IPS DF 6.9 (cell line): ENCODE data around the gene ITIH4.

Experiments
- DNase-seq: peaks from one replicate; pipeline ENCODE4 v3.0.0-alpha.2; 2013; ENCODE audit warnings: low read depth, low spot score
- H3K27ac ChIP-seq: one replicate; pipeline ENCODE4 v1.5.1; 2013; ENCODE audit warnings: low read length, control low read depth
- H3K27me3 ChIP-seq: 2 replicates; pipeline ENCODE4 v1.6.1; 2013; ENCODE audit warnings: mild to moderate bottlenecking, low read length; ENCODE audit not compliant: control insufficient read depth, insufficient read depth
- H3K36me3 ChIP-seq: 2 replicates; pipeline ENCODE4 v1.6.1; 2013; ENCODE audit warnings: low read length; ENCODE audit not compliant: control insufficient read depth, insufficient read depth
- H3K4me1 ChIP-seq: 2 replicates; pipeline ENCODE4 v1.6.1; 2013; ENCODE audit warnings: low read length; ENCODE audit not compliant: control insufficient read depth, insufficient read depth
- H3K4me3 ChIP-seq: 2 replicates; pipeline ENCODE4 v1.5.1; 2013; ENCODE audit warnings: mild to moderate bottlenecking, low read length
- H3K9me3 ChIP-seq: 2 replicates; pipeline ENCODE4 v1.6.1; 2013; ENCODE audit warnings: low read length, inconsistent platforms; ENCODE audit not compliant: control insufficient read depth, insufficient read depth
- WGBS: extraction: QIAGEN DNeasy Blood & Tissue Kit; methylation state at CpG from one replicate; pipeline ENCODE4 v1.1.7; 2013; ENCODE audit warnings: mixed read lengths, missing lambda C conversion rate; ENCODE audit not compliant: insufficient read length, insufficient coverage; 5-methylcytosine and 5-hydroxymethylcytosine counted together

The ITIH4 gene

DNA sequence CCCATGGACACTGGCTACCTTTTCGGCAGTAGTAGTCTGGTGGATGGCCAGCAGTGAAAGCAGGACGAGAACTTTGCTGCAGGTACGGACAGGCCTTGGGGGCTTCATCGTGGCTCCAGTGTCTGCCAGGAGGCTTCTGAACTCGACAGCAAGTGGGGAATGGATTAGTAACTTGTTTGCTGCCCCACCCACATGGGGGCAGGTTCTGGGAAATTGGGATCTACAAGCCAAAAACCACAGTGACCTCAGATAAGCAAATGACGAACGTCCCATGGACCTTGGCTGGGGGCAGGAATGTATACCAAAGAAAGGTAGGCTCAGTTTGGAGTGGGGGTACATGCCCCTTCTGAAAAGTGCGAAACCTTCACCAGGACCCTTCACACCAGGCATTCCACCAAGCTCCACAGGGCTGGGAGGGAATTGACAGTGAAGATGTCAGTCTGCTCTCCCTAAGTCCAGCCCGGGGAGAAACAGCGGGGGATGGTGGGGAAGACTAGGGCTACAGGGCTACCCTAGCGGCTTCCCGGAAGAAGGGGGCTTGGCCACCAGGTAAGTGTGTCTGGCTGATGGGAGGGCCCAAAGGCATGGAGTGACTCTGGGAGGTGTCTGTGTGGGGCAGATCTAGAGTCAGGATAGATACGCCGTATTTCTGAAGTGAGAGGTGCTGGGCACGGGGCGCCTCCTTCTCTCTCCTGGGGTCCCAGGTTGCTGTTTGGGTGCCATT is at the start of gene ITIH4:
TSS of gene ITIH4 (minus strand) at position 138 of the 724 bp plus-strand sequence. CDS start at position 108, 30 bp downstream.
- H3K9me3 ChIP-seq: no peaks in the 10 kb centered on the region
- no peak within 1 kb of the TSS for H3K27ac ChIP-seq
- no peak within 1 kb of the TSS for H3K4me3 ChIP-seq
- no peak for DNase-seq
- no peaks in the 10 kb centered on the region for H3K36me3 ChIP-seq
- H3K4me1 ChIP-seq: no peaks in the 10 kb centered on the region
- H3K27me3 ChIP-seq: no peaks in the 10 kb centered on the region
- no CpG with 5 or more reads among the region's 16 CpGs for WGBS

DNA sequence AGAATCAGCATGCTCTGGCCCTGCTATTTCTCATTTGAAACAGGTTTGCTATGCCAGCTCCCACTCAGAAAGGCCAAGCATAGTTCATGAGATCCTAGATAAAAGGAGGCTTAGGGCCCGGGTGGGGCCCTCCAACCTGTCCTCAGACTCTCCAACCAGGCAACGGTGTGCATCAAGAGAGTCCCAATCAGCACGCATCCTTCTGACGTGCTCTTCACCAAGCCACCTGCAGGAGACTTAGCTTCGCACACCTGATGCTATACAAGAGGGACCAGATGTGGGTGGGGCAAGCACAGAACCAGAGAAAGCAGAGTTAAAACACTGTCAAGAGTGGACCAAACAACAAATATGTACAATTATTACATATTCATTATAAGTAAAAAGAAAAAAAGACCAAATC is 49.6 kb upstream of the ITIH4 start:
- H3K4me1 ChIP-seq: peaks cover 2% of the 10 kb centered on the region; the same call in 1 of the 2 replicates
- no peaks in the 10 kb centered on the region for H3K9me3 ChIP-seq
- H3K27ac ChIP-seq: no peak overlapping the region
- H3K4me3 ChIP-seq: no peak overlapping the region
- WGBS: no CpG with 5 or more reads among the region's 5 CpGs
- H3K36me3 ChIP-seq: no peaks in the 10 kb centered on the region
- H3K27me3 ChIP-seq: no peaks in the 10 kb centered on the region
- no peak for DNase-seq

DNA sequence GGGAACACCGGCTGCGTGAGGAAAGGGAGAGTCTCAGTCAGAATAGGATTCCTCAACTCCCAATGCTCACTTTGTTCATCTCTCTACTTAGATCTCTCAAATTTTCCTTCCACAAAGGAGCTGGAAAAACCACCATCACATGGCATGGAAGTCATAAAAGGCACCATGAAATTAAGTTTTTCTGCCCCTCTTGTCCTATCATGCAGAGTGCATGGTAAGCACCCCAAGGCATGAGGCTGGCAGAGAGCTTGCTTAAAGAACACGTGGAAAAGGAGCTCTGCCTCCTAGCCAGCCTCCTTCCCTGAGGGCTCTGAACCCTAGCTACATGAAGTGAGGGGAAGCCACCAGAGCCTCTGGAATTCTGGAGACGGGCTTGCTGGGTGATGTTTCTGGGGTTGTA is 49.1 kb upstream of the ITIH4 start:
- H3K36me3 ChIP-seq: no peaks in the 10 kb centered on the region
- no CpG with 5 or more reads among the region's 4 CpGs for whole genome bisulfite sequencing
- no peaks in the 10 kb centered on the region for H3K9me3 ChIP-seq

DNA sequence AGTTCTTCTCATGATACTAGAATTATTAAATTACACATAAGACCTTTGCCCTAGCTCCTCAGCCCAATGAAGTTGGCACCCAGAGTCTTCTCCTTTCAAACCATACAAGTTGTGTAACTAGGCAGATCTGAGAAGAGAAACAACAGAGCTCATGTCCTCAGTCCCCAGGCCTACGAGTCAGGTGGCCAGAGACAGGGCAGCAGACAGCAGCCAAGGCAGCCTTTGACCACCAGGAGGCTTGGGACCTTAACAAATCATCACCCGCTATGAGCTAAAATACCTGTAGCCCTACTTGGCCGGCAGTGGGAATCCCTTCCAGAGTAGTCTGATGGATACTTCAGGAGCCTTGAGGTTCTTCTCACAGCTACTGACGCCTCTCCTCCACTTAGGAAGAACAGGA is 48.6 kb upstream of the ITIH4 start:
- H3K9me3 ChIP-seq: no peaks in the 10 kb centered on the region
- H3K27me3 ChIP-seq: no peaks in the 10 kb centered on the region
- DNase-seq: no peak
- no peaks in the 10 kb centered on the region for H3K36me3 ChIP-seq
- H3K4me3 ChIP-seq: no peak overlapping the region
- H3K27ac ChIP-seq: no peak overlapping the region
- peaks cover 2% of the 10 kb centered on the region; the same call in 1 of the 2 replicates for H3K4me1 ChIP-seq
- no CpG with 5 or more reads among the region's 4 CpGs for WGBS

More for the DNA sequence above, 49.1 kb upstream of the ITIH4 start:
- Histone ChIP-seq H3K27me3 (no peaks in the 10 kb centered on the region), H3K4me3 (no peak overlapping the region), H3K4me1 (peaks cover 2% of the 10 kb centered on the region; the same call in 1 of the 2 replicates), H3K27ac (no peak overlapping the region)
- no peak for DNase-seq

DNA sequence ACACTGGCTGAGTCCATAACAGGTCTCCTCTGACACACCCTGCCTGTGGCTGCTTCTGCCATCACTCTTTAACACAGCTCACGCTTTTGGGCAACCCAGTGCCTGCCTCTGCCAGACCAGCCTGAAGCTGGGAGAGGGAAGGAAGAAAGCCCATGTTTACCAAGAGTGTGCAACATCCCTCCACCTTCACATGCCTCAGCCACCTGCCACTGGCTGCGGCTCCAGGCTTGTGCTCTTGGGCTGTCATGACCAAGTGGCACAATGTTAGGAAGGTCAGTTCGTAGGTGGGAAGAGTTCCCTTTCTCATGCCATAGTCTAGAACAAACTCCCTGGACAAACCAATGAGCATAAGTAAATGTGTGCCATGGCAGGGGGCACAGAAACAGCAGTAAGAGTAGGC is 46.6 kb upstream of the ITIH4 start:
- no peak for DNase-seq
- no peaks in the 10 kb centered on the region for H3K36me3 ChIP-seq
- H3K9me3 ChIP-seq: no peaks in the 10 kb centered on the region
- no peak overlapping the region for H3K27ac ChIP-seq
- no peak overlapping the region for H3K4me3 ChIP-seq
- WGBS: no CpG with 5 or more reads among the region's 3 CpGs
- peaks cover 2% of the 10 kb centered on the region; the same call in 1 of the 2 replicates for H3K4me1 ChIP-seq
- no peaks in the 10 kb centered on the region for H3K27me3 ChIP-seq

DNA sequence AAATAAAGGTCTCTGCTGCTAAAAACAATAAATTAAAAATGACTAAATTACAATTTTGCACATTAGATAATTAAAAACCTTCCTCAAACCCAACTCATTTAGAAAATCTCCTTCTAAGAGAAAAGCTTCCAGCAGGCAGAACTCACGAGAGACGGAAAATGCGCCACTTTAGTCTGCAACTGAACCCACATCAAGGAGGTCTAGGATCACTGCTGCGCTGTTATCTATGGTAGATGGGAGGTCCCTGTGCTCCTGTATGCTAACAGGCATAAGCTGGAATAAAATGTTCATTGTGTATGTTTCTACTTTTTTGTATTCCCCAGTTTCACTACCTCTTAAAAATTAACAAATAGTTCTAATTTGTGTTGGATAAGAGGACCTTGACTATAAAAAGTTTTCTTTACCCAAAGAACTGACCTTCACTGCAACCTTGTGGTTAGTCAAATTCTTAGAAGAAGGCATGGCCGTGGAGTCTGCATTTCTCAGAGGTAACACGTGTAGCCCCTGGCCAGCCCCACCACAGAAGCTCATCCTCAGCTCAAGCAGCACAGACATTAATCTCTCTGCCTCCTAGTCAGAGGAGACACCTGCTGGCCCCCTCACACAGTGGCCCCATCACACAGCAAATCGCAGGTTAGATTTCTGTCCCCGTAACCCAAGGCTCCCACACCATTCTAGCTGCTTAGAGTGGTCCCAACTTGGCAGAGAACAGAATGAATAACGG is 44.6 kb upstream of the ITIH4 start:
- WGBS: no CpG with 5 or more reads among the region's 9 CpGs
- DNase-seq: no peak

DNA sequence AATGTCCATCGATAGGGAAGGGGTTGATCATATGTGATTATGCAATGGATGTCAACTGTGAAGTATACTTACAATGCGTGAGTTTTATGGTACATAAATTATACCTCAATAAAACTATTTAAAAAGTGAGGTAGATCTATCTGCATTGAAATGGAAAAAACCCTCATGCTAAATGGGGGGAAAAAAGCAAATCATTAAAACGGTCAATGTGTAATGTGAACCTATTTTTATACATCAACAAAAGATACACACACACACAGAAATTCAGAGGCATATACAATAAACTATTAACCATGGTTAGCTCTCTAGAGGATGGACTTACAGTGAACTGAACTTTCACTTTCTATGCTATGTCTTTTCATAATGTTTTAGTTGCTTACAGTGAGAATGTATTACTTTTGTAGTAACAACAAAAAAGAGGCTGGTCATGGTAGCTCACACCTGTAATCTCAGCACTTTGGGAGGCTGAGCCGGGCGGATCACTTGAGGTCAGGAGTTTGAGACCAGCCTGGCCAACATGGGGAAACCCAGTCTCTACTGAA is 43.8 kb upstream of the ITIH4 start:
- no peaks in the 10 kb centered on the region for H3K9me3 ChIP-seq
- H3K4me1 ChIP-seq: peaks cover 2% of the 10 kb centered on the region; the same call in 1 of the 2 replicates
- no peak overlapping the region for H3K4me3 ChIP-seq
- no peak for DNase-seq
- whole genome bisulfite sequencing: no CpG with 5 or more reads among the region's 5 CpGs
- H3K36me3 ChIP-seq: no peaks in the 10 kb centered on the region
- no peak overlapping the region for H3K27ac ChIP-seq
- no peaks in the 10 kb centered on the region for H3K27me3 ChIP-seq

More for the DNA sequence above, 44.6 kb upstream of the ITIH4 start:
- Histone ChIP-seq H3K4me3 (no peak overlapping the region), H3K27me3 (no peaks in the 10 kb centered on the region), H3K9me3 (no peaks in the 10 kb centered on the region), H3K36me3 (no peaks in the 10 kb centered on the region), H3K4me1 (peaks cover 2% of the 10 kb centered on the region; the same call in 1 of the 2 replicates), H3K27ac (no peak overlapping the region)

DNA sequence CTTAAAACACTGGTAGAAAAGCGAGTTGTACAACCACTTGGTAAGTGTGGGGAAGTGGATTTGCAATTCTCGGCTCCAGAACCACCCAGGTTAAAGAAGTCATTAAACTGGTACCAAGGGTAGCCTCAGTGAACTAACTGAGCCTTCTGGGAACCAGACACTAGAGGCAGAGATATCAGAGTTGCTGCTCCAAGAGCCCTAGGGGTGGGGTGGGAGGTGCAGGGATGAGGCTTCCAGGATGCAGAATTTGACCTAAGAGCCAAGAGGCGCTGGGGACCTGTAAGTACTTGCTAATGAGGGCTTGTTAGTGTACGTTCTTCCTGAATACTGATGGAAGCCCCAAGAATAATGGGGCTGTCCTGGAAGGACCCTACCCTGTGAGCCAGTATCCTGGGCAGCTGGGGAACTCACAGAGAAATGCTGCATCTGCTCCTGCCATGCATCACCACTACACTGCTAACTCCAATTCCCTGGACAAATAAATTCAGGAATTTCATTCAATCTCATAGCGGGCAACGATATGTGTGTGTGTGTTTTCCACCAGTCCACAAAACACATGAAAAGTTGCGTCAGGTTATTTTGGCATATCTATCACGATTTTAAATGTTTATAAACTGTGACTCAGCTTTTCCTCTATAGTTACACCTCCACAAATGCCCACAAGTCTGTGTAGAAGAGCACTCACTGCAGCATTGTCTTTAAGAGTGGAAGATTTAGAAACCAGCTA is 43.1 kb upstream of the ITIH4 start:
- Histone ChIP-seq H3K4me1 (peaks cover 2% of the 10 kb centered on the region; the same call in 1 of the 2 replicates), H3K4me3 (no peak overlapping the region), H3K27ac (no peak overlapping the region), H3K9me3 (no peaks in the 10 kb centered on the region), H3K27me3 (no peaks in the 10 kb centered on the region), H3K36me3 (no peaks in the 10 kb centered on the region)
- DNase-seq: no peak
- no CpG with 5 or more reads among the region's 8 CpGs for WGBS

DNA sequence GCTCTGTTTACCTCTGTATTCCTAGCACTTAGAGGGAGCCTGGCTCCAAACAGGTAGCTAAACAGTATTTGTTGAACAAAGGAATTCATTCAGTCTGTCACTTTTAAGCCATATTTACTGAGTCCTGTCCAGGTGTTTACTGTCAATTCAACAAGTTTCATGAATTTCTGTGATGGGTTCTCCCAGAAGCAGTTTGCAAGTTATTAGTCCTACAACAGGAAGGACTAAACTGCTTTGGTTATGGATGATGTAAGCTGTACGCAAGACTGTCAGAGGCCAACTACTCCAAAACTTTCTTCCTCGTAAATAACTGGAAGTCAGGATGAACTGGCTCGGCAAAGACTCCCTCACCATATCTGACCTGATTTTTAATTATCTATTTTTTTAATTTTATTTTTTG is 41.8 kb upstream of the ITIH4 start:
- Histone ChIP-seq H3K4me3 (no peak overlapping the region), H3K36me3 (no peaks in the 10 kb centered on the region), H3K27ac (no peak overlapping the region), H3K27me3 (no peaks in the 10 kb centered on the region), H3K9me3 (no peaks in the 10 kb centered on the region), H3K4me1 (peaks cover 2% of the 10 kb centered on the region; the same call in 1 of the 2 replicates)
- DNase-seq: no peak
- WGBS: no CpG with 5 or more reads among the region's 3 CpGs

DNA sequence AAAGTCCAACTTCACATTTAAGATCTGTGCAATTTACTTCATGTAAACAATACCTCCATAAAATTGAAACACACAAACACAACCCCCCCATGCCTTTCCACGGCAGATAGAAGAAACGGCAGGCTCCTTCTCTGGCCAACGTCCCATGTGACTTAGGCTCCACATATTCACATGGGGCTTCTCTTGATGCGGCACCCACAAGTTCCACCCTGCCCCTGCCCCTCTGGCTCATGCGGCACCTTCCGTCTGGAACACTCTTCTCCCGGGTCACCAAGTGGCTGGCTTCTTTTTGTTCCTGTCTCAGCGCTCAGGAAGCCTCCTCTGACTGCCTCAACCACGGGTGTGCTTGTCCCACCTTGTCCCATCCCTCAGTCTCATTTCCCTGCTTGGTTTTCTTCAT is 41.3 kb upstream of the ITIH4 start:
- Histone ChIP-seq H3K27ac (no peak overlapping the region), H3K4me3 (no peak overlapping the region), H3K36me3 (no peaks in the 10 kb centered on the region), H3K27me3 (no peaks in the 10 kb centered on the region), H3K9me3 (no peaks in the 10 kb centered on the region), H3K4me1 (peaks cover 2% of the 10 kb centered on the region; the same call in 1 of the 2 replicates)
- WGBS: no CpG with 5 or more reads among the region's 9 CpGs
- no peak for DNase-seq
